GM18868 (cell line): ENCODE measurements around the gene SDHD.

ENCODE experiments used
- ATAC-seq: cut with Tn5 transposase; IDR thresholded peaks from one replicate; pipeline ENCODE4 v1.9.1; 2021; ENCODE audit warnings: mild to moderate bottlenecking, moderate library complexity; ENCODE audit not compliant: unreplicated experiment

Gene SDHD

GRCh38 chr11:112100462-112100861 lies 13.8 kb downstream of the SDHD start:
- ATAC-seq: no peak

GRCh38 chr11:112103446-112103845 lies 16.8 kb downstream of the SDHD start:
- no peak for ATAC-seq

- no peak for ATAC-seq
Measured at GRCh38 chr11:112106070-112106469, 19.4 kb downstream of the SDHD start.

GRCh38 chr11:112113539-112114457 lies 27.1 kb downstream of the SDHD start:
- no peak for ATAC-seq

DNA sequence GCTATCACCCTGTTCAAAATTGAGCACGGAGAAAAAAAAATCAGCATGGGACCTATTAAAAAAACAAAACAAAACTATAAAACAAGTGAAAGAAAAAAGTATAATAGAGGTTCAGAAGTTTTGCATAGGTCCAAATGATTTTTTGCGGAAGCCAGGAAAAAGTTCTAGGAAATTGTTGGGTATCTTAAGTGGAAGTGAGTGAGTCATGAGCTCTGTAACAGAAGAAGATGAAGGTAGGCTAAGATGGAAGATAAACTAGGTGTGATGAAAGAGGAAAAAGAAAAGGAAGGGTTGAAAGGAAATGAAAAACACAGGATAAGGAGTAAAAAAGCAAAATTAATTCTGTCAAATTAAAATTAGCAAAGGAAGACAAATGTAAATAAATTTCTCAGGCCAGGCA lies 27.8 kb downstream of the SDHD start:
- no peak for ATAC-seq

DNA sequence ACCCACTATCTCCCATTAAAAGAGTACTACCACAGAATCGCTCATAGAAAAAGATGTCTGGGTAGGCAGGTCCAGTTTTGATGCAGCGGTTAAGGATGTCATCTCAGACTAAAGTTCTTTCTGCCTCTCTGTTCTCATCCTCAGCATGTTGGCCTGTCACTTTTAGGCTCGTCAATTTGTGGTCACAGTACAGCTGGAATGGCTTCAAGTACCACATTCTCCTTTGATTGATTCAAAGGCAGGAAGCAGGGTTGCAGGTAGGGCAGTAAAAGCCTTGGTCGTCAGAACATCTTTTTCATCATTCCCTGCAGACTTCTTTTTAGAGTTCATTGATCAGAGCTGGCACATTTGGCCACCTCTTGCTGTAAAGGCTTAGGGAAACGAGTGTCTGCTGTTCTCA lies 28.7 kb downstream of the SDHD start:
- no peak for ATAC-seq

- ATAC-seq: no peak
Measured at GRCh38 chr11:112118176-112118575, 31.5 kb downstream of the SDHD start.

DNA sequence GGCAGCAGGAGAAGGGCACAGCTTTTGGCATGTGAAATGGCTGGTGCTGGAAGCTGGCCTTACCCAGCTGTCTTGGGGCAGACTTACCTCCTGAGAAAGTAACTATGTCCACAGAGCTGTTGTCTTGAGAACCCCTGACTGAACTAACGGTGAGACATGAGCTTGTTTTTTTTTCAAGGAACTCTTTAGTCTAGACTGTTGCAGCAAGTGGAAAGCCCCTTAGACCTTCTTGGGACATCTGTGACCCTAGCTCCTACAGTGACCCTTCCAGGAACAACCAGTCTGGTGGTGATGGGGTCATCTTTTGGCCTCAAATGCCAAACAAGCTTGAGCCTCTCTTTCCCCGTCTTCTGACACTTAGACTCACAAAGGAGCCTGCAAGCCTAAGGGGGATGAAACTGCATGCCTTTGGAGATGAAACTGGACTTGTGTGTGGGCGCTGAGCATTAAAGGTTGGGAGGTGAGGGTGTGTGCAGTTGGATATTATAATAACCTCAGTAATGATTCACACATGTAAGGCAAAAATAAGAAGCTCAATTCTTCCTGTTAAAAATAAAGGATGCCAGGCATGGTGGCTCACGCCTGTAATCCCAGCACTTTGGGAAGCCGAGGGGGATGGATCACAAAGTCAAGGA lies 35.4 kb downstream of the SDHD start:
- ATAC-seq: no peak

GRCh38 chr11:112123129-112123528 lies 36.5 kb downstream of the SDHD start:
- ATAC-seq: no peak

- no peak for ATAC-seq
Measured at GRCh38 chr11:112127056-112127455, 40.4 kb downstream of the SDHD start.

GRCh38 chr11:112128483-112129121 lies 41.9 kb downstream of the SDHD start:
- no peak for ATAC-seq

- no peak for ATAC-seq
Measured at GRCh38 chr11:112129656-112130055, 43.0 kb downstream of the SDHD start.

DNA sequence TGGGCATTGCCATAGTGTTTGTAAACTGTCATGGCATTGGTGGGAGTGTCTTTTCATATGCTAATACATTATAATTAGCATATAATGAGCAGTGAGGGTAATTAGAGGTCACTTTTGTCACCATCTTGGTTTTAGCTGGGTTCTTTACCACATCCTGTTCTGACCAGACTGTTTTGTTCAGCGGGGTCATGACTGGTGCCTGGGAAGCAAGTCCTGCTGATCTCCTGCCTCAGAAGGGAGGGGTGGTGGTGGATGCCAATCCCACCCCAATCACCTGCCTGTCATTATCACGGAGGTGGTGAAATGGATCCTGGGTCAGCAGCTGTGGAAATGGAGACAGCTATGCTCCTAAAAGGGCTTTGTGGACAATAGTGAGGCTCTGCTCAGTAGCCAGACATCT lies 46.1 kb downstream of the SDHD start:
- no peak for ATAC-seq

- no peak for ATAC-seq
Measured at GRCh38 chr11:112134473-112134872, 47.8 kb downstream of the SDHD start.

DNA sequence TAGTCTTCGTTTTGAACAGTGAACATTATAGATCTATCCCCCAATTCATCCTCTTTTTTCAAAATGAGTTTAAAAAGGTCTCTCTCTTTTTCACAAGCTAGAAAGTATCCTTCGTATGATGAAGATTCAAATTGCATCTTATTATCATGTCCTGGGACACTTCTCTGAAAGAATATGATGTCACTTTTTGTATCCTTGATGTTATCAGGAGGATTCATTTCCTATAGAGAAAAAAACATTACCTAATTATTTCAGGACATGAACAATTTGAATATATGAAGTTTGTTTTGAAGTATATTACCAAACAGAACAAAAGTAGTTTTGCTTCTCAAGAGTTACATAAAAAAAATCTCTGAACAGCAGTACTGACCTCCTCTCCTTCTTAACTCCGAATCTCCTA lies 56.9 kb downstream of the SDHD start:
- ATAC-seq: no peak
